Muscle layer of duodenum (tissue), 2 donors: Measurements from ENCODE around the gene EED.

Experiments
- H3K27ac ChIP-seq: one replicate; pipeline ENCODE4 v1.7.0; 2013; ENCODE audit warnings: mild to moderate bottlenecking, low read length
- H3K27me3 ChIP-seq: one replicate; pipeline ENCODE4 v1.7.0; 2013; ENCODE audit warnings: low read depth, mild to moderate bottlenecking, control low read depth, low read length
- H3K36me3 ChIP-seq, 2 donors: one replicate each; pipeline ENCODE4 v1.7.0; 2013; ENCODE audit warnings: low read length in 2 of 2, control low read depth in 1 of 2, mild to moderate bottlenecking in 1 of 2; ENCODE audit not compliant: insufficient read depth in 2 of 2, control insufficient read depth in 1 of 2
- H3K4me1 ChIP-seq, 2 donors: one replicate each; pipeline ENCODE4 v1.7.0; 2013; ENCODE audit warnings: low read length in 2 of 2, mild to moderate bottlenecking in 2 of 2, control low read depth in 1 of 2, moderate library complexity in 1 of 2; ENCODE audit not compliant: insufficient read depth in 2 of 2, control insufficient read depth in 1 of 2
- H3K4me3 ChIP-seq, 2 donors: one replicate each; pipeline ENCODE4 v1.7.0; 2013; ENCODE audit warnings: low read length in 2 of 2, low read depth in 1 of 2, mild to moderate bottlenecking in 1 of 2
- H3K9me3 ChIP-seq, 2 donors: one replicate each; pipeline ENCODE4 v1.7.0; 2013; ENCODE audit warnings: low read length in 2 of 2, control low read depth in 1 of 2, mild to moderate bottlenecking in 1 of 2; ENCODE audit not compliant: control insufficient read depth in 1 of 2
- donor health status: healthy.

EED gene

GRCh38 chr11:86256608-86257007, 12.1 kb downstream of the EED start:
- Histone ChIP-seq H3K9me3 (no peaks in the 10 kb centered on the region), H3K4me3 (no peak overlapping the region), H3K27ac (no peak overlapping the region), H3K36me3 (peaks cover 12 to 23% of the 10 kb centered on the region in 2 donors), H3K4me1 (no peaks in the 10 kb centered on the region), H3K27me3 (no peaks in the 10 kb centered on the region)

DNA sequence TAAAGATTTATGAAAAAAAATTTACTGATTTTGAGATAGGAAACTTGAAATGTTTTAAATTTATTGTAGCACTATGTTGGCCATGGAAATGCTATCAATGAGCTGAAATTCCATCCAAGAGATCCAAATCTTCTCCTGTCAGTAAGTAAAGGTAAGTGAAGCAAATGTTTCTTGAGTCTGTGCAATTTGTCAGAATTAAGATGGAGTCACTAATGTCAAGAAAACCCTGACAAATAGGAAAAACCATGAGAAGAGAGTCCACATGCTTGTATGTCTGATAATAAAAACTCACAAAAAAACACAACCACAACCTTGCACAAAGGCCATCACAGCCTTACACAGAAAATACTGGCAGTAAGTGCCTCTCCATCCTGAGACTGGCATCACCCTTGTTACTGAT, 12.9 kb downstream of the EED start:
- H3K9me3 ChIP-seq: no peaks in the 10 kb centered on the region
- H3K4me1 ChIP-seq: no peaks in the 10 kb centered on the region
- no peaks in the 10 kb centered on the region for H3K27me3 ChIP-seq
- no peak overlapping the region for H3K27ac ChIP-seq
- no peak overlapping the region for H3K4me3 ChIP-seq
- peaks cover 14 to 25% of the 10 kb centered on the region in 2 donors for H3K36me3 ChIP-seq

DNA sequence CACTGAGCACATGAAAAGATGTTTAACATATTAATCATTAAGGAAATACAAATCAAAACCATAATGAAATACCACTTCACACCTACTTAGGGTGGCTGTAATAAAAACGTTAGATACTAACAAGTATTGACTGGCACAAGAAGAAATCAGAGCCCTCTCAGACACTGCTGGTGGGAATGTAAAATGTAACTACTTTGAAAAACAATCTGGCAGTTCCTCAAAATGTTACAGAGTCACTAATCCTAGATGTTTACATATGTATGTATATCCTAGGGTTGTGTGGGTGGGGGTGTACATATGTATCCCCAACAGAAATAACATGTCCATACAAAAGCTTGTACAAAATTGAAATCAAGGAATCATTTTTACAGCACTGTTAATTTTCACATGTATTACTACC, 15.2 kb downstream of the EED start:
- Histone ChIP-seq H3K9me3 (no peaks in the 10 kb centered on the region), H3K36me3 (peaks cover 14 to 30% of the 10 kb centered on the region in 2 donors), H3K4me1 (no peaks in the 10 kb centered on the region), H3K27me3 (no peaks in the 10 kb centered on the region), H3K27ac (no peak overlapping the region), H3K4me3 (no peak overlapping the region)

GRCh38 chr11:86261328-86261727, 16.8 kb downstream of the EED start:
- H3K36me3 ChIP-seq: peaks cover 14 to 35% of the 10 kb centered on the region in 2 donors

GRCh38 chr11:86262387-86262786, 17.8 kb downstream of the EED start:
- H3K36me3 ChIP-seq: peaks cover 14 to 31% of the 10 kb centered on the region in 2 donors

More at GRCh38 chr11:86261328-86261727, 16.8 kb downstream of the EED start:
- no peaks in the 10 kb centered on the region for H3K9me3 ChIP-seq
- H3K4me3 ChIP-seq: no peak overlapping the region
- no peak overlapping the region for H3K27ac ChIP-seq
- H3K4me1 ChIP-seq: no peaks in the 10 kb centered on the region
- no peaks in the 10 kb centered on the region for H3K27me3 ChIP-seq

DNA sequence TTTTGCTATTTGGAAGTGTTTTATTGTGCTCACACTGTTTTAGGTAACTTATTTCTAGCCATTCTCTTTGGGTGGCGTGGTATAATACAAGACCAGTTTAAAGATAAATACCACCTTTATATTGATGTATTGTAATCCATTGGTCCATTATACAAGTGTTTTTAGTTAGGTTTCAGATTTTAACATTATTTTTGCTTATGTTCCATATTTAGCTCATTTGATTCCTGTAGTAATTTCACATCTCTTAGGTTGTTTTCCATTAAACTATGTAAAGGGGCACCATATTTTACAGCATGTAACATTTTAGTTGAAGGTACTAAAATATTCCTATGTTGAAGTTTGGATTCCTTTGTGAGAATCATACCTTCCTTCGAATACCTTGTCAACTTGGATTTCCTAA, 20.1 kb downstream of the EED start:
- no peaks in the 10 kb centered on the region for H3K9me3 ChIP-seq
- no peak overlapping the region for H3K27ac ChIP-seq
- H3K36me3 ChIP-seq: peaks cover 15 to 30% of the 10 kb centered on the region in 2 donors
- H3K27me3 ChIP-seq: no peaks in the 10 kb centered on the region
- no peak overlapping the region for H3K4me3 ChIP-seq
- H3K4me1 ChIP-seq: peaks cover 0 to 3% of the 10 kb centered on the region in 2 donors

More at GRCh38 chr11:86262387-86262786, 17.8 kb downstream of the EED start:
- Histone ChIP-seq H3K27me3 (no peaks in the 10 kb centered on the region), H3K4me3 (no peak overlapping the region), H3K9me3 (no peaks in the 10 kb centered on the region), H3K27ac (no peak overlapping the region), H3K4me1 (no peaks in the 10 kb centered on the region)

DNA sequence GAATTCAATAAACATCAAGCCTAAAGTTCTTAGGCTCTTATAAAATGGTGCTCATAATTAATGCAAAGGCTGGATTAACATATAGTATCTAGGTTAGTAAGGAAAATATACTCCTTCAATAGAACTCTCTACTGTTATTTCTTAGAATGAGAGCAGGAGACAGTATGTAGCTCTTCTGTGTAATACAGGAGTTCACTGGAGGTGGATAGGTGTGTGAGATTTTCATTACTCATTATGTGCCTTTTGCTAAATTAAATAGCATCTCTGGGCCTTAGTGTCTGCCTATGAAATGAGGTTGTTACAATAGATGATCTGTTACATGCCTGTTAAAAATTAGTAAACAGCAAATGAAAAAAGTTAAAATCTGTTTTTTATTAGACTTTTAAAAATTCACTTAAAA, 20.6 kb downstream of the EED start:
- Histone ChIP-seq H3K27me3 (no peaks in the 10 kb centered on the region), H3K9me3 (no peaks in the 10 kb centered on the region), H3K4me3 (no peak overlapping the region), H3K36me3 (peaks cover 15 to 31% of the 10 kb centered on the region in 2 donors), H3K4me1 (peaks cover 0 to 3% of the 10 kb centered on the region in 2 donors), H3K27ac (no peak overlapping the region)

DNA sequence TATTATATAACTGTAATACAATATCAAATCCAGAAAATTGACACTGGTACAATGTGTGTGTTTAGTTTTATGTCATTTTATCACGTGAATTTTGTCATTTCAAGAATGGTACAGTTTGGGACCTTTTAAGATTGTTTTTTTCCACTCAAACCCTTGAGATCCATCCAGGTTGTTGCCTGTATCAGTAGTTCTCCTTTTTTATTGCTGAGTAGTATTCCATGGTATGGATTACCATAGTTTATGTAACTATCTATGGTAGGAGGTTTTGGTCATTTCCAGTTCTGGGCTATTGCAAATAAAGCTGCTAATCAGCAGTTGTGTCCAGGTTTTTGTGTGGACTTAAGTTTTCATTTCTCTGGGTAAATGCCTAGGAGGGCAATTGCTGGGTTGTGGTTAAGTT, 25.1 kb downstream of the EED start:
- H3K4me1 ChIP-seq: peaks cover 0 to 3% of the 10 kb centered on the region in 2 donors
- no peaks in the 10 kb centered on the region for H3K9me3 ChIP-seq
- no peak overlapping the region for H3K27ac ChIP-seq
- no peaks in the 10 kb centered on the region for H3K27me3 ChIP-seq
- H3K36me3 ChIP-seq: peaks cover 11 to 17% of the 10 kb centered on the region in 2 donors
- H3K4me3 ChIP-seq: no peak overlapping the region

GRCh38 chr11:86274503-86274902, 29.9 kb downstream of the EED start:
- no peak overlapping the region for H3K27ac ChIP-seq
- no peaks in the 10 kb centered on the region for H3K27me3 ChIP-seq
- peaks cover 11 to 29% of the 10 kb centered on the region in 2 donors for H3K36me3 ChIP-seq
- no peak overlapping the region for H3K4me3 ChIP-seq
- H3K4me1 ChIP-seq: no peaks in the 10 kb centered on the region
- no peaks in the 10 kb centered on the region for H3K9me3 ChIP-seq

DNA sequence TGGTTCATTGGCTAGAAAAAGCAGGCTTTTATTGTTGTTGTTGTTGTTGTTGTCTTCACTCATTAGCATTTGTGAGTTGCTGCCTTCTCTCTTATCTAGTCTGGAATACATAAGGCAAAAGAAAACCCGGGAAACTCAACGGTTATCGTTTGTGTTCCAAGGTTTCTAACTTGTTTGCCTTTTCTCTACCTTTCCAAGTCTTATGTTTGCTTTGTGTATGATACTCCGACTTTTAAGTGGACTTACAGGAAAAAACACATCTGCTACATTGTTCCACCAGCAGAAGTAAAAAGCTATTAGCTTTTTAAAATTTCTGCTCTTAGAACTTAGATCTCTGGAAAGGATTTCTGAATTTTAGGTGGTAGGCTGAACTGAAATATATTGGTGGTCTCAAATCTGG, 30.4 kb downstream of the EED start:
- Histone ChIP-seq H3K36me3 (peaks cover 6 to 29% of the 10 kb centered on the region in 2 donors), H3K27ac (no peak overlapping the region), H3K9me3 (no peaks in the 10 kb centered on the region), H3K4me3 (no peak overlapping the region), H3K4me1 (no peaks in the 10 kb centered on the region), H3K27me3 (no peaks in the 10 kb centered on the region)

GRCh38 chr11:86275493-86276370, 31.2 kb downstream of the EED start:
- peaks cover 3 to 29% of the 10 kb centered on the region in 2 donors for H3K36me3 ChIP-seq
- no peaks in the 10 kb centered on the region for H3K4me1 ChIP-seq
- H3K27ac ChIP-seq: no peak overlapping the region
- no peak overlapping the region for H3K4me3 ChIP-seq
- no peaks in the 10 kb centered on the region for H3K9me3 ChIP-seq
- H3K27me3 ChIP-seq: no peaks in the 10 kb centered on the region
